Endothelial cell of umbilical vein (primary cell): ENCODE measurements around the gene REPS1. TPM values are rescaled to one million over a fixed set of nuclear protein-coding genes. Genes with fewer than 3 reads are reported as not detected.

Experiments used
- BruUV-seq: library from RNA; stranded (reverse); fragments of 400-500 nt; replicated peaks from 2 replicates; lab custom pipeline; 2021; lab: Mats Ljungman, UMichigan
- CTCF ChIA-PET: fragments of 300-600, 350-600 bp; sonication (Branson Sonifier 250); formaldehyde crosslinking; loops from one replicate; lab custom pipeline; 2021; ENCODE audit warnings: antibody characterized with exemption, inconsistent platforms; lab: Charles Lee
- POLR2A ChIA-PET: fragments of 300-600, 350-600 bp; sonication (Branson Sonifier 250); formaldehyde crosslinking; loops from one replicate; lab custom pipeline; 2021; ENCODE audit warnings: antibody characterized with exemption, inconsistent platforms; lab: Charles Lee
- DNase-seq: peaks from one replicate; pipeline ENCODE4 v3.0.0-alpha.2; 2011; ENCODE audit warnings: low read depth, low spot score
- FAIRE-seq: peaks from 2 replicates; lab custom pipeline; 2011; peaks lifted over from hg19 to GRCh38; lab: Jason Lieb, UNC
- H2AFZ ChIP-seq: 2 replicates; pipeline ENCODE4 v1.6.0; 2012; ENCODE audit warnings: low read depth, low read length, control low read depth, inconsistent platforms
- H3K27ac ChIP-seq: 2 replicates; pipeline ENCODE4 v1.5.1; 2011; ENCODE audit warnings: low read depth, mild to moderate bottlenecking, control low read depth, low read length, moderate library complexity; ENCODE audit not compliant: insufficient read depth
- H3K27me3 ChIP-seq, 2 experiments: 2 replicates each; pipeline versions ENCODE4 v1.6.0 to v1.6.1; 2011; ENCODE audit warnings: low read length in 2 of 2, mixed read lengths in 1 of 2; ENCODE audit not compliant: control insufficient read depth in 2 of 2, insufficient read depth in 2 of 2
- H3K36me3 ChIP-seq, 2 experiments: 2 replicates in 1 of 2; 3 replicates in 1 of 2; pipeline ENCODE4 v1.5.1; 2011; ENCODE audit warnings: low read length in 2 of 2, mild to moderate bottlenecking in 1 of 2, moderate library complexity in 1 of 2; ENCODE audit not compliant: control insufficient read depth in 2 of 2, insufficient read depth in 2 of 2; ENCODE audit errors: extremely low read depth in 1 of 2
- H3K4me1 ChIP-seq: 3 replicates; pipeline ENCODE4 v1.5.1; 2011; ENCODE audit warnings: mild to moderate bottlenecking, low read length; ENCODE audit not compliant: control insufficient read depth, insufficient read depth; ENCODE audit errors: extremely low read depth
- H3K4me2 ChIP-seq: 2 replicates; pipeline ENCODE4 v1.6.1; 2011; ENCODE audit warnings: low read length, control low read depth, mixed read lengths; ENCODE audit not compliant: insufficient read depth
- H3K4me3 ChIP-seq, 3 experiments: fragments of 200-600 bp in 1 of 3; sonication (generic), shearing (Covaris generic) in 1 of 3; replicated peaks in 1 of 3; 2 replicates each; pipeline ENCODE4 v1.5.1; 2011 to 2016; ENCODE audit warnings: control low read depth in 3 of 3, low read length in 3 of 3, mild to moderate bottlenecking in 2 of 3, inconsistent platforms in 1 of 3, low read depth in 1 of 3, moderate library complexity in 1 of 3; ENCODE audit not compliant: insufficient read depth in 1 of 3
- H3K79me2 ChIP-seq: 2 replicates; pipeline ENCODE4 v1.6.0; 2012; ENCODE audit warnings: low read length, inconsistent platforms; ENCODE audit not compliant: control insufficient read depth, insufficient read depth
- H3K9ac ChIP-seq: replicated peaks from 2 replicates; pipeline ENCODE3; 2011; ENCODE audit warnings: low read length, control low read depth; ENCODE audit not compliant: insufficient read depth; ENCODE audit errors: extremely low read depth
- H3K9me1 ChIP-seq: replicated peaks from 3 replicates; pipeline ENCODE4 v1.6.0; 2011; ENCODE audit warnings: mild to moderate bottlenecking, low read length; ENCODE audit not compliant: control insufficient read depth, insufficient read depth; ENCODE audit errors: extremely low read depth
- H3K9me3 ChIP-seq: replicated peaks from 2 replicates; pipeline ENCODE4 v1.5.1; 2012; ENCODE audit warnings: low read length, inconsistent platforms; ENCODE audit not compliant: control insufficient read depth, insufficient read depth
- H4K20me1 ChIP-seq: replicated peaks from 2 replicates; pipeline ENCODE3; 2011; ENCODE audit warnings: mild to moderate bottlenecking, low read length; ENCODE audit not compliant: control insufficient read depth, insufficient read depth; ENCODE audit errors: extremely low read depth
- EZH2 ChIP-seq: IDR thresholded peaks from 2 replicates; pipeline ENCODE4 v1.6.1; 2012; ENCODE audit warnings: borderline replicate concordance, low read depth, mild to moderate bottlenecking, moderate library complexity, low read length, inconsistent platforms; ENCODE audit not compliant: severe bottlenecking
- FOS ChIP-seq: IDR thresholded peaks from 2 replicates; pipeline ENCODE4 v1.6.1; 2011; ENCODE audit warnings: mild to moderate bottlenecking, low read length, moderate library complexity, borderline replicate concordance; ENCODE audit not compliant: insufficient read depth
- GATA2 ChIP-seq: IDR thresholded peaks from 2 replicates; pipeline ENCODE4 v1.7.0; 2011; ENCODE audit warnings: low read depth, mild to moderate bottlenecking, moderate library complexity, mixed read lengths, low read length; ENCODE audit not compliant: insufficient read length, insufficient read depth
- JUN ChIP-seq: IDR thresholded peaks from 2 replicates; pipeline ENCODE4 v1.6.1; 2011; ENCODE audit warnings: borderline replicate concordance, low read depth; ENCODE audit not compliant: insufficient read length, insufficient read depth
- MYC ChIP-seq: IDR thresholded peaks from one replicate; pipeline ENCODE4 v1.6.1; 2011; ENCODE audit warnings: mild to moderate bottlenecking, low read depth, low read length
- POLR2A ChIP-seq: IDR thresholded peaks from 2 replicates; pipeline ENCODE4 v1.6.1; 2012; ENCODE audit warnings: low read depth, mild to moderate bottlenecking, control low read depth, low read length
- POLR2AphosphoS5 ChIP-seq: IDR thresholded peaks from 2 replicates; pipeline ENCODE4 v1.6.1; 2012; ENCODE audit warnings: low read depth, mild to moderate bottlenecking, control low read depth, low read length, moderate library complexity; ENCODE audit not compliant: insufficient read depth
- dilution Hi-C: fragments of 300-500 bp; cut with MboI; formaldehyde crosslinking; loops from one replicate; pipeline ENCODE4 v1.15.0; 2019; ENCODE audit warnings: low sequenced_read_pairs; ENCODE audit not compliant: extremely low pct_ligation_motif_present
- intact Hi-C: fragments of 100-400 bp; cut with micrococcal nuclease; formaldehyde crosslinking; loops from one replicate; pipeline ENCODE4 v1.10.0; 2022
- polyA plus RNA-seq, 4 experiments: library from polyadenylated mRNA; depleted of rRNA in 3 of 4; stranded (reverse) in 3 of 4; unstranded in 1 of 4; fragments of >200 nt; gene quantifications; 2 replicates each; pipeline versions ENCODE4 v1.2.1 to v1.2.3, GENCODE V29; 2011 to 2012; ENCODE audit warnings: missing spikeins in 1 of 4
- total RNA-seq: library from RNA; stranded (reverse); gene quantifications from 2 replicates; pipeline ENCODE4 v1.2.3, GENCODE V29; 2021
- TF ChIP-seq, protein P1 (sequence below): IDR thresholded peaks from 2 replicates; pipeline ENCODE4 v1.6.1; 2011; ENCODE audit not compliant: insufficient read depth, insufficient read length
- TF ChIP-seq, protein P2 (sequence below), 2 donors: IDR thresholded peaks; 1 replicate in 1 of 2; 2 replicates in 1 of 2; pipeline ENCODE4 v1.5.1; 2011; ENCODE audit warnings: low read length in 2 of 2, mild to moderate bottlenecking in 2 of 2, moderate library complexity in 2 of 2, control low read depth in 1 of 2, inconsistent platforms in 1 of 2, low read depth in 1 of 2; ENCODE audit not compliant: insufficient read depth in 1 of 2; ENCODE audit errors: extremely low read depth in 1 of 2

Gene REPS1
- total and polyA plus RNA-seq, 2 donors (not counting 3 experiments of a cell fraction or from before 2014, with no cell fraction given) = 20.6 to 35.0 TPM

DNA sequence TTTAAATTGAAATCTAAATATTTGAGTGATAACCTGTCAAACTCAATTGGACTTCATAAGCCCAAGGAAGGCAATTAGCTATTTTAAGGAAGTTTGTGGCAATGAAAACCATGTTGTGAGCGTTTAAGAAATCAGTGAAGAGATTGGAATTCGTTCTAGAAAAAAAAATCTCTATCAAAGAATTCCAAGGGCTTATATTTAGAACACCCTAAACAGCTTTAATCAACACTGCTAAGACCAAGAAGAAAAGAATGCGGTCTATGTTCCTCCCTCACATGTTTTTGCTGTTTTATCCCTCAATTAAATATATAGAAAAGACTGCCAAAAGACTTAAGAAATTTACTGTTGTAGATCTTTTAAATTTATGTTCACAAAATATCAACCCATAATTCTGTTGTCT is 23.9 kb upstream of the REPS1 start:
- CTCF ChIA-PET = interaction anchor here (1.1 kb wide), 1 partner anchor 196 kb away, joined by 3 read pairs; no protein-coding TSS in a partner anchor
- TF ChIP-seq, protein P1, sequence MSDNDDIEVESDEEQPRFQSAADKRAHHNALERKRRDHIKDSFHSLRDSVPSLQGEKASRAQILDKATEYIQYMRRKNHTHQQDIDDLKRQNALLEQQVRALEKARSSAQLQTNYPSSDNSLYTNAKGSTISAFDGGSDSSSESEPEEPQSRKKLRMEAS = no peak
- TF ChIP-seq, protein P2, sequence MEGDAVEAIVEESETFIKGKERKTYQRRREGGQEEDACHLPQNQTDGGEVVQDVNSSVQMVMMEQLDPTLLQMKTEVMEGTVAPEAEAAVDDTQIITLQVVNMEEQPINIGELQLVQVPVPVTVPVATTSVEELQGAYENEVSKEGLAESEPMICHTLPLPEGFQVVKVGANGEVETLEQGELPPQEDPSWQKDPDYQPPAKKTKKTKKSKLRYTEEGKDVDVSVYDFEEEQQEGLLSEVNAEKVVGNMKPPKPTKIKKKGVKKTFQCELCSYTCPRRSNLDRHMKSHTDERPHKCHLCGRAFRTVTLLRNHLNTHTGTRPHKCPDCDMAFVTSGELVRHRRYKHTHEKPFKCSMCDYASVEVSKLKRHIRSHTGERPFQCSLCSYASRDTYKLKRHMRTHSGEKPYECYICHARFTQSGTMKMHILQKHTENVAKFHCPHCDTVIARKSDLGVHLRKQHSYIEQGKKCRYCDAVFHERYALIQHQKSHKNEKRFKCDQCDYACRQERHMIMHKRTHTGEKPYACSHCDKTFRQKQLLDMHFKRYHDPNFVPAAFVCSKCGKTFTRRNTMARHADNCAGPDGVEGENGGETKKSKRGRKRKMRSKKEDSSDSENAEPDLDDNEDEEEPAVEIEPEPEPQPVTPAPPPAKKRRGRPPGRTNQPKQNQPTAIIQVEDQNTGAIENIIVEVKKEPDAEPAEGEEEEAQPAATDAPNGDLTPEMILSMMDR (IDR thresholded peaks at IDR 0.05; ENCODE audit: extremely low read depth in 1 of 2, insufficient read depth in 1 of 2, low read depth in 1 of 2, low read length in 2 of 2) = no peak
- TF ChIP-seq POLR2A (no peak), GATA2 (no peak), JUN (no peak), POLR2AphosphoS5 (no peak), MYC (no peak), FOS (no peak), EZH2 (no peak)

More for the DNA sequence above, 23.9 kb upstream of the REPS1 start:
- Histone ChIP-seq H3K27ac (no peak overlapping the region), H3K4me2 (no peak overlapping the region), H3K79me2 (no peaks in the 10 kb centered on the region), H3K9ac (no peak overlapping the region), H3K9me1 (no peaks in the 10 kb centered on the region), H3K4me1 (no peaks in the 10 kb centered on the region), H3K27me3 (peaks cover 0 to 3% of the 10 kb centered on the region in 2 experiments), H4K20me1 (no peaks in the 10 kb centered on the region), H3K9me3 (no peaks in the 10 kb centered on the region), H3K36me3 (no peaks in the 10 kb centered on the region), H2AFZ (no peak overlapping the region), H3K4me3 (no peak overlapping the region)
- no TSS peak for BruUV-seq
- FAIRE-seq (no peak), DNase-seq (no peak)
- intact Hi-C loops = no loop called here
- POLR2A ChIA-PET = no interaction called here
- dilution Hi-C loops = no loop called here
